Measurements from ENCODE around the gene C16orf82.

GRCh38 chr16:27096375-27096774 lies 29.6 kb downstream of the C16orf82 start:
- TF ChIP-seq CTCF (IDR thresholded peaks at IDR 0.05) (no peak), ZFX (IDR thresholded peaks at IDR 0.05; ENCODE audit: borderline replicate concordance) (no peak)

Measured in 22Rv1 (cell line).